Neural cell (in vitro differentiated cells): ENCODE measurements around the gene CAAP1.

ENCODE experiments used
- CTCF ChIP-seq: fragments of 450-650 bp; IDR thresholded peaks from 2 replicates; pipeline ENCODE4 v1.5.1; 2014; ENCODE audit warnings: antibody characterized with exemption, mild to moderate bottlenecking, moderate library complexity; ENCODE audit not compliant: poor library complexity, severe bottlenecking
- EZH2 ChIP-seq: fragments of 200-600, 300-800 bp; shearing (Covaris generic), sonication (generic); IDR thresholded peaks from 2 replicates; pipeline ENCODE4 v1.6.1; 2014; ENCODE audit warnings: antibody characterized with exemption, low read length, borderline replicate concordance, mild to moderate bottlenecking; ENCODE audit not compliant: insufficient read depth, poor library complexity, severe bottlenecking
- POLR2AphosphoS5 ChIP-seq: IDR thresholded peaks from 2 replicates; pipeline ENCODE4 v1.6.1; 2012
- TAF1 ChIP-seq: IDR thresholded peaks from 2 replicates; pipeline ENCODE4 v1.6.1; 2012; ENCODE audit warnings: low read depth

GRCh38 chr9:26870292-26870691 lies 22.3 kb downstream of the CAAP1 start:
- TF ChIP-seq CTCF (no peak), EZH2 (no peak), POLR2AphosphoS5 (no peak), TAF1 (no peak)
